Transverse colon (tissue), 4 donors: ENCODE measurements around the gene BRF1. TPM values are rescaled to one million over a fixed set of nuclear protein-coding genes. Genes with fewer than 3 reads are reported as not detected.

Experiments
- DNase-seq: peaks from one replicate; pipeline ENCODE4 v3.0.0-alpha.2; 2019
- H3K27ac ChIP-seq, 4 donors: fragments of 200-600 bp; sonication (generic); 2 replicates each; pipeline ENCODE4 v1.5.1; 2016 to 2018; ENCODE audit warnings: inconsistent platforms in 4 of 4
- H3K27me3 ChIP-seq: fragments of 200-600 bp; sonication (generic); 2 replicates; pipeline ENCODE4 v1.5.1; 2017; ENCODE audit warnings: inconsistent platforms
- H3K36me3 ChIP-seq, 4 donors: fragments of 200-600 bp; sonication (generic); 2 replicates each; pipeline ENCODE4 v1.5.1; 2017 to 2019; ENCODE audit warnings: inconsistent platforms in 4 of 4
- H3K4me1 ChIP-seq, 4 donors: fragments of 200-600 bp; sonication (generic); 2 replicates each; pipeline ENCODE4 v1.5.1; 2017 to 2020; ENCODE audit warnings: inconsistent platforms in 4 of 4
- H3K4me3 ChIP-seq, 4 donors: fragments of 200-600 bp; sonication (generic); 1 replicate in 1 of 4; 2 replicates in 3 of 4; pipeline versions ENCODE4 v1.5.1 to v1.6.1; 2017 to 2019; ENCODE audit warnings: inconsistent platforms in 4 of 4
- H3K9me3 ChIP-seq, 2 donors: fragments of 200-600 bp; sonication (generic); 2 replicates each; pipeline ENCODE4 v1.5.1; 2017 to 2019; ENCODE audit warnings: inconsistent platforms in 2 of 2
- CTCF ChIP-seq, 5 experiments: fragments of 200-600 bp in 3 of 5; fragments of 450-650 bp in 2 of 5; sonication (generic) in 3 of 5; IDR thresholded peaks; 1 replicate in 2 of 5; 2 replicates in 3 of 5; pipeline ENCODE4 v1.5.1; 2016 to 2017; ENCODE audit warnings: antibody characterized with exemption in 5 of 5, inconsistent platforms in 3 of 5, mild to moderate bottlenecking in 2 of 5, moderate library complexity in 1 of 5
- EP300 ChIP-seq: sonication (generic); formaldehyde crosslinking; IDR thresholded peaks from one replicate; pipeline ENCODE4 v1.6.1; 2017; ENCODE audit warnings: antibody characterized with exemption, low read depth
- POLR2A ChIP-seq: fragments of 450-650 bp; IDR thresholded peaks from one replicate; pipeline ENCODE4 v1.6.1; 2016; ENCODE audit warnings: antibody characterized with exemption, mild to moderate bottlenecking, moderate library complexity
- POLR2AphosphoS5 ChIP-seq, 3 donors: sonication (generic); formaldehyde crosslinking; IDR thresholded peaks; one replicate each; pipeline ENCODE4 v1.6.1; 2016; ENCODE audit warnings: antibody characterized with exemption in 3 of 3
- WGBS, 2 donors: methylation state at CpG; one replicate each; pipeline ENCODE4 v1.1.5; 2018; ENCODE audit warnings: low coverage in 1 of 2; 5-methylcytosine and 5-hydroxymethylcytosine counted together
- in situ Hi-C, 4 donors: fragments of 200-750 bp; cut with MboI; loops; one replicate each; pipeline versions ENCODE4 v1.15.0 to v1.15.1; 2017; ENCODE audit warnings: low sequenced_read_pairs in 3 of 4, low pct_ligation_motif_present in 1 of 4, low pct_unique_long_range_greater_than_20kb in 1 of 4
- intact Hi-C: fragments of 100-400 bp; cut with DNase I; formaldehyde crosslinking; loops from one replicate; pipeline ENCODE4 v1.15.1; 2023; ENCODE audit warnings: low total_unique reads
- total RNA-seq, 4 donors: library from RNA; depleted of rRNA; stranded (reverse); fragments of >200 nt; gene quantifications; one replicate each; pipeline ENCODE4 v1.1.0, GENCODE V29; 2016

The BRF1 gene
- total RNA-seq, 4 donors from 2014 or later, result 36.2 to 93.9 (median 62.6) TPM

- H3K27ac ChIP-seq, result no peak overlapping the region
- peaks cover 0 to 22% (median 5%) of the 10 kb centered on the region in 4 donors for H3K4me1 ChIP-seq
- 70 to 85% methylated on average over 2 to 34 of the region's 34 CpGs for WGBS, 2 donors
- in situ Hi-C loops (no loop called here), intact Hi-C loops (no loop called here)
- H3K27me3 ChIP-seq, result no peaks in the 10 kb centered on the region
- no peaks in the 10 kb centered on the region for H3K36me3 ChIP-seq
- H3K9me3 ChIP-seq, result no peaks in the 10 kb centered on the region
- H3K4me3 ChIP-seq, result no peak overlapping the region
- TF ChIP-seq POLR2A (no peak), EP300 (no peak), POLR2AphosphoS5 (IDR thresholded peaks at IDR 0.05) (no peak), CTCF (IDR thresholded peaks at IDR 0.05) (no peak)
- DNase-seq, result no peak
Measured at GRCh38 chr14:105326891-105327694, 26.3 kb upstream of the BRF1 start.

DNA sequence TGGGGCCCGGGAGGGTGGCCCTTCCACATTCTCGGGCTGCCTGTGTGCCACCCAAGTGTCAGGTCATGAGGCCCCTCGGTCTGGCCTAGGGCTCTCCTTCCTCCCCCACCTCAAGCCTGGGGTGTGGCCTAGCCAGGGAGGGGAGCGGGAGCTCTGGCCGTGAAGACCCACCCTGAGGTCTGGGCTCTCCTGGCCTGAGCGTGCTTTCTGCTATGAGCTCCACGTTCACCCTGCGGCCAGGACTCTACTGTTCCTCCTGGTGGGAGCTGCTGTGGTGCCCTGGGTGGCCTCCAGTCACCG is 25.7 kb upstream of the BRF1 start:
- no peak for DNase-seq
- no peak for TF ChIP-seq POLR2A
- TF ChIP-seq EP300, result no peak
- no peak for TF ChIP-seq POLR2AphosphoS5 (IDR thresholded peaks at IDR 0.05)
- no peak for TF ChIP-seq CTCF (IDR thresholded peaks at IDR 0.05)
- Histone ChIP-seq H3K9me3 (no peaks in the 10 kb centered on the region), H3K36me3 (no peaks in the 10 kb centered on the region), H3K27ac (no peak overlapping the region), H3K27me3 (no peaks in the 10 kb centered on the region), H3K4me3 (no peak overlapping the region), H3K4me1 (peaks cover 0 to 22% (median 5%) of the 10 kb centered on the region in 4 donors)
- intact Hi-C loops (no loop called here), in situ Hi-C loops (no loop called here)
- 89% methylated on average over 8 of the region's 9 CpGs; no CpG with 5 or more reads in 1 of the 2 donors for WGBS, 2 donors

DNA sequence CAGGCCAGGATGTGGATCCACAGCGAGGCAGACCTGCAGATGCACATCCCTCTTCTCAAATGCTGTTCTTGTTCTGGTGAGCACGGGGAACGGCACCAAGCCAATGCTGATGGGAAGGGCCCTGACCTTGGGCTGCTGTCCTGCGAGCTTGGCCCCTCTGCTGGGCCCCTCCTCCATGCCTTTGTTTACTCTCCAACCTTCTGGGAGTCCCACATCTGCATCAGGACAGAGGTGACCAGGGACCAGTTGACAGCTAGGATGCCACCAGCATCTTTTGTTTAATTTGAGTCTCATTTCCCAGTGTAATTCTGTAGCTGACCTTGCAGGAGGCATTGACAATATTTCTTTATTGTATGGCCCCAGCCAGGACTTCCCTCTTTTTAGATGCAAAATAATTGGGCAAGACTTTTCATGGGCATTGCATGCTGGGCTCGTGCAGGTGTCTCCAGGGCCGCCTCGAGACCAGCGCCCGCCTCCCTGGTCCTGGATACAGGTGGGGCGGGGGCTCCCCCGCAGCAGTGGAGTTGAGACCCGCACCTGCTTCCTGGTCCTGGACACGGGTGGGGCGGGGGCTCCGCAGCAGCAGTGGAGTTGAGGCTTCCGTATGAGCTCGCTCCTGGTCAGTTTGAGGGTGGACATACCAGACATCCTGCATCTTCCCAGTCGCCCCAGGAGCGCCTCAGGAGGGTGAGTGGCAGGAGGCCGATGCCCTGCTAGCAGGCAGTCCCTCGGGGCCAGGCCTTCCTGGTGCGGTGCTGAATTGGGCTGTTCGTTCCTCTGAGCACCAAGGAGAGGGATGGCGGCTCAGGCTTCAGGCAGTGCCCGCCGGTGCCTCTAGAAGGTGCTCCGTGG is 25.1 kb upstream of the BRF1 start:
- no peaks in the 10 kb centered on the region for H3K9me3 ChIP-seq
- in situ Hi-C loops, result no loop called here
- no peak for DNase-seq
- no peaks in the 10 kb centered on the region for H3K36me3 ChIP-seq
- TF ChIP-seq CTCF (IDR thresholded peaks at IDR 0.05), result no peak
- TF ChIP-seq EP300, result no peak
- no peak for TF ChIP-seq POLR2A
- no peak for TF ChIP-seq POLR2AphosphoS5 (IDR thresholded peaks at IDR 0.05)
- peaks cover 0 to 22% (median 5%) of the 10 kb centered on the region in 4 donors for H3K4me1 ChIP-seq
- no peaks in the 10 kb centered on the region for H3K27me3 ChIP-seq
- H3K27ac ChIP-seq, result no peak overlapping the region
- intact Hi-C loops, result no loop called here
- 88 to 91% methylated on average over 7 to 26 of the region's 27 CpGs for WGBS, 2 donors
- H3K4me3 ChIP-seq, result no peak overlapping the region

- H3K36me3 ChIP-seq, result no peaks in the 10 kb centered on the region
- peaks cover 0 to 22% (median 5%) of the 10 kb centered on the region in 4 donors for H3K4me1 ChIP-seq
- no peak for DNase-seq
- H3K9me3 ChIP-seq, result no peaks in the 10 kb centered on the region
- no peak overlapping the region for H3K27ac ChIP-seq
- intact Hi-C loops, result no loop called here
- H3K27me3 ChIP-seq, result no peaks in the 10 kb centered on the region
- in situ Hi-C loops, result no loop called here
- TF ChIP-seq EP300 (no peak), POLR2A (no peak), CTCF (IDR thresholded peaks at IDR 0.05) (no peak), POLR2AphosphoS5 (IDR thresholded peaks at IDR 0.05) (no peak)
- H3K4me3 ChIP-seq, result no peak overlapping the region
- WGBS, 2 donors, result 92% methylated on average over 9 of the region's 9 CpGs; no CpG with 5 or more reads in 1 of the 2 donors
Measured at GRCh38 chr14:105325303-105325702, 24.5 kb upstream of the BRF1 start.
